ENCODE measurements around the gene ZBTB5.
A peak's percentile ranks its signal among the peaks of the same experiment; 100 is the strongest.

Gene ZBTB5

GRCh38 chr9:37444890-37445289 is 20.4 kb downstream of the ZBTB5 start:
- no peak overlapping the region for H2BK120ac ChIP-seq (ENCODE audit: insufficient read depth, low read length, poor library complexity)
- no peak overlapping the region for H4K91ac ChIP-seq (ENCODE audit: low read depth, low read length)
- H3K4me2 ChIP-seq (ENCODE audit: low read length): no peak overlapping the region
- no peak overlapping the region for H3K27ac ChIP-seq (ENCODE audit: low read depth, low read length)
- H2AFZ ChIP-seq (ENCODE audit: insufficient read depth, low read length, poor library complexity): peak overlapping the region; percentile 57
- no peaks in the 10 kb centered on the region for H3K4me1 ChIP-seq (ENCODE audit: control insufficient read depth in 1 of 2, insufficient read depth in 2 of 2, low read length in 2 of 2)
- H2BK5ac ChIP-seq (ENCODE audit: low read depth, low read length, poor library complexity): no peak overlapping the region
- no peak overlapping the region for H3K4me3 ChIP-seq (ENCODE audit: low read depth, low read length)
- H3K79me2 ChIP-seq (ENCODE audit: control insufficient read depth, insufficient read depth, low read length, poor library complexity): peaks cover 1% of the 10 kb centered on the region
- no peak overlapping the region for H3K23ac ChIP-seq (ENCODE audit: low read length)
- H2BK12ac ChIP-seq (ENCODE audit: low read length): no peak overlapping the region
- no peak overlapping the region for H3K9ac ChIP-seq (ENCODE audit: low read length)
- no CpG with 5 or more reads among the region's 2 CpGs for WGBS (ENCODE audit: extremely low coverage, insufficient coverage, insufficient read length)
- DNase-seq: no peak
- no peaks in the 10 kb centered on the region for H3K79me1 ChIP-seq (ENCODE audit: low read length)
- H3K36me3 ChIP-seq (ENCODE audit: control insufficient read depth in 1 of 2, insufficient read depth in 2 of 2, low read length in 2 of 2): peaks cover 26 to 29% of the 10 kb centered on the region in 2 experiments
- H3K18ac ChIP-seq (ENCODE audit: low read length): no peak overlapping the region
- H4K12ac ChIP-seq (ENCODE audit: low read depth, low read length): no peak overlapping the region
- no peak overlapping the region for H3K14ac ChIP-seq (ENCODE audit: low read length)
- no peak overlapping the region for H4K8ac ChIP-seq (ENCODE audit: low read depth, low read length)
- no peaks in the 10 kb centered on the region for H3K27me3 ChIP-seq (ENCODE audit: insufficient read depth, low read length)
- H3K9me3 ChIP-seq (ENCODE audit: insufficient read depth, low read depth, low read length): no peaks in the 10 kb centered on the region
- no peak overlapping the region for H3K4ac ChIP-seq (ENCODE audit: low read depth, low read length)
- H2AK5ac ChIP-seq (ENCODE audit: low read length): no peak overlapping the region

GRCh38 chr9:37443566-37443965 is 21.7 kb downstream of the ZBTB5 start:
- Histone ChIP-seq H3K79me2 (ENCODE audit: control insufficient read depth, insufficient read depth, low read length, poor library complexity) (peaks cover 1% of the 10 kb centered on the region), H3K36me3 (ENCODE audit: control insufficient read depth in 1 of 2, insufficient read depth in 2 of 2, low read length in 2 of 2) (peaks cover 25 to 33% of the 10 kb centered on the region in 2 experiments), H3K27me3 (ENCODE audit: insufficient read depth, low read length) (no peaks in the 10 kb centered on the region), H3K18ac (ENCODE audit: low read length) (no peak overlapping the region), H3K23ac (ENCODE audit: low read length) (no peak overlapping the region), H3K4ac (ENCODE audit: low read depth, low read length) (no peak overlapping the region), H3K4me3 (ENCODE audit: low read depth, low read length) (no peak overlapping the region), H3K9me3 (ENCODE audit: insufficient read depth, low read depth, low read length) (no peaks in the 10 kb centered on the region), H3K79me1 (ENCODE audit: low read length) (no peaks in the 10 kb centered on the region), H2BK12ac (ENCODE audit: low read length) (no peak overlapping the region), H3K27ac (ENCODE audit: low read depth, low read length) (no peak overlapping the region), H2BK5ac (ENCODE audit: low read depth, low read length, poor library complexity) (no peak overlapping the region), H3K14ac (ENCODE audit: low read length) (no peak overlapping the region), H4K8ac (ENCODE audit: low read depth, low read length) (no peak overlapping the region), H2BK120ac (ENCODE audit: insufficient read depth, low read length, poor library complexity) (no peak overlapping the region), H3K4me2 (ENCODE audit: low read length) (no peak overlapping the region), H3K9ac (ENCODE audit: low read length) (no peak overlapping the region), H2AFZ (ENCODE audit: insufficient read depth, low read length, poor library complexity) (no peak overlapping the region), H2AK5ac (ENCODE audit: low read length) (no peak overlapping the region), H3K4me1 (ENCODE audit: control insufficient read depth in 1 of 2, insufficient read depth in 2 of 2, low read length in 2 of 2) (no peaks in the 10 kb centered on the region), H4K91ac (ENCODE audit: low read depth, low read length) (no peak overlapping the region), H4K12ac (ENCODE audit: low read depth, low read length) (no peak overlapping the region)
- no CpG with 5 or more reads among the region's 5 CpGs for WGBS (ENCODE audit: extremely low coverage, insufficient coverage, insufficient read length)
- DNase-seq: peak; percentile 62 to 80

- H2BK12ac ChIP-seq (ENCODE audit: low read length): no peak overlapping the region
- WGBS (ENCODE audit: extremely low coverage, insufficient coverage, insufficient read length): no CpG with 5 or more reads among the region's 2 CpGs
- no peak overlapping the region for H3K18ac ChIP-seq (ENCODE audit: low read length)
- H3K36me3 ChIP-seq (ENCODE audit: control insufficient read depth in 1 of 2, insufficient read depth in 2 of 2, low read length in 2 of 2): peaks cover 31 to 40% of the 10 kb centered on the region in 2 experiments
- no peaks in the 10 kb centered on the region for H3K79me1 ChIP-seq (ENCODE audit: low read length)
- H3K14ac ChIP-seq (ENCODE audit: low read length): no peak overlapping the region
- no peak overlapping the region for H4K91ac ChIP-seq (ENCODE audit: low read depth, low read length)
- no peak overlapping the region for H4K8ac ChIP-seq (ENCODE audit: low read depth, low read length)
- H2BK5ac ChIP-seq (ENCODE audit: low read depth, low read length, poor library complexity): no peak overlapping the region
- H3K4me3 ChIP-seq (ENCODE audit: low read depth, low read length): no peak overlapping the region
- no peak overlapping the region for H3K4ac ChIP-seq (ENCODE audit: low read depth, low read length)
- no peaks in the 10 kb centered on the region for H3K9me3 ChIP-seq (ENCODE audit: insufficient read depth, low read depth, low read length)
- no peak overlapping the region for H2BK120ac ChIP-seq (ENCODE audit: insufficient read depth, low read length, poor library complexity)
- H3K23ac ChIP-seq (ENCODE audit: low read length): no peak overlapping the region
- H3K4me1 ChIP-seq (ENCODE audit: control insufficient read depth in 1 of 2, insufficient read depth in 2 of 2, low read length in 2 of 2): no peaks in the 10 kb centered on the region
- DNase-seq: peak; percentile 81 to 82
- H2AK5ac ChIP-seq (ENCODE audit: low read length): no peak overlapping the region
- no peaks in the 10 kb centered on the region for H3K27me3 ChIP-seq (ENCODE audit: insufficient read depth, low read length)
- H3K4me2 ChIP-seq (ENCODE audit: low read length): no peak overlapping the region
- no peak overlapping the region for H3K27ac ChIP-seq (ENCODE audit: low read depth, low read length)
- H2AFZ ChIP-seq (ENCODE audit: insufficient read depth, low read length, poor library complexity): no peak overlapping the region
- no peak overlapping the region for H4K12ac ChIP-seq (ENCODE audit: low read depth, low read length)
- H3K9ac ChIP-seq (ENCODE audit: low read length): no peak overlapping the region
- peaks cover 1% of the 10 kb centered on the region for H3K79me2 ChIP-seq (ENCODE audit: control insufficient read depth, insufficient read depth, low read length, poor library complexity)
Observed at GRCh38 chr9:37442556-37442955, 22.7 kb downstream of the ZBTB5 start.

- Histone ChIP-seq H3K4ac (ENCODE audit: low read depth, low read length) (no peak overlapping the region), H3K27ac (ENCODE audit: low read depth, low read length) (no peak overlapping the region), H3K36me3 (ENCODE audit: control insufficient read depth in 1 of 2, insufficient read depth in 2 of 2, low read length in 2 of 2) (peaks cover 35 to 47% of the 10 kb centered on the region in 2 experiments), H3K9me3 (ENCODE audit: insufficient read depth, low read depth, low read length) (no peaks in the 10 kb centered on the region), H3K9ac (ENCODE audit: low read length) (no peak overlapping the region), H3K18ac (ENCODE audit: low read length) (no peak overlapping the region), H3K14ac (ENCODE audit: low read length) (no peak overlapping the region), H4K91ac (ENCODE audit: low read depth, low read length) (no peak overlapping the region), H3K79me2 (ENCODE audit: control insufficient read depth, insufficient read depth, low read length, poor library complexity) (peaks cover 1% of the 10 kb centered on the region), H3K23ac (ENCODE audit: low read length) (no peak overlapping the region), H2AFZ (ENCODE audit: insufficient read depth, low read length, poor library complexity) (no peak overlapping the region), H2BK120ac (ENCODE audit: insufficient read depth, low read length, poor library complexity) (no peak overlapping the region), H3K27me3 (ENCODE audit: insufficient read depth, low read length) (no peaks in the 10 kb centered on the region), H3K79me1 (ENCODE audit: low read length) (no peaks in the 10 kb centered on the region), H4K12ac (ENCODE audit: low read depth, low read length) (no peak overlapping the region), H2BK5ac (ENCODE audit: low read depth, low read length, poor library complexity) (no peak overlapping the region), H3K4me2 (ENCODE audit: low read length) (no peak overlapping the region), H3K4me3 (ENCODE audit: low read depth, low read length) (no peak overlapping the region), H2BK12ac (ENCODE audit: low read length) (no peak overlapping the region), H3K4me1 (ENCODE audit: control insufficient read depth in 1 of 2, insufficient read depth in 2 of 2, low read length in 2 of 2) (no peaks in the 10 kb centered on the region), H4K8ac (ENCODE audit: low read depth, low read length) (no peak overlapping the region), H2AK5ac (ENCODE audit: low read length) (no peak overlapping the region)
- DNase-seq: peak; percentile 50 to 70
- WGBS (ENCODE audit: extremely low coverage, insufficient coverage, insufficient read length): no CpG with 5 or more reads among the region's 21 CpGs
Observed at GRCh38 chr9:37441776-37442370, 23.4 kb downstream of the ZBTB5 start.

Data from trophoblast cell (in vitro differentiated cells and primary cell).